Stimulated activated CD4-positive, alpha-beta T cell treated with anti-CD3 and anti-CD28 coated beads, Interleukin-15, amount 100 ng/mL, for 24 hours (primary cell): Measurements from ENCODE around the gene EPB41.
"Not testable (repeated sequence)": the region's sequence is repeated elsewhere in the genome, so short reads cannot be mapped to it uniquely, and the experiment has no call there.

Experiments
- DNase-seq: peaks from one replicate; pipeline ENCODE4 v3.0.0-alpha.2; 2020

Gene EPB41

GRCh38 chr1:29055160-29055559 lies 140.8 kb downstream of the EPB41 start:
- DNase-seq: no peak

GRCh38 chr1:29056256-29056655 lies 141.9 kb downstream of the EPB41 start:
- DNase-seq: no peak

- no peak for DNase-seq
Observed at GRCh38 chr1:29057700-29058099, 143.3 kb downstream of the EPB41 start.

DNA sequence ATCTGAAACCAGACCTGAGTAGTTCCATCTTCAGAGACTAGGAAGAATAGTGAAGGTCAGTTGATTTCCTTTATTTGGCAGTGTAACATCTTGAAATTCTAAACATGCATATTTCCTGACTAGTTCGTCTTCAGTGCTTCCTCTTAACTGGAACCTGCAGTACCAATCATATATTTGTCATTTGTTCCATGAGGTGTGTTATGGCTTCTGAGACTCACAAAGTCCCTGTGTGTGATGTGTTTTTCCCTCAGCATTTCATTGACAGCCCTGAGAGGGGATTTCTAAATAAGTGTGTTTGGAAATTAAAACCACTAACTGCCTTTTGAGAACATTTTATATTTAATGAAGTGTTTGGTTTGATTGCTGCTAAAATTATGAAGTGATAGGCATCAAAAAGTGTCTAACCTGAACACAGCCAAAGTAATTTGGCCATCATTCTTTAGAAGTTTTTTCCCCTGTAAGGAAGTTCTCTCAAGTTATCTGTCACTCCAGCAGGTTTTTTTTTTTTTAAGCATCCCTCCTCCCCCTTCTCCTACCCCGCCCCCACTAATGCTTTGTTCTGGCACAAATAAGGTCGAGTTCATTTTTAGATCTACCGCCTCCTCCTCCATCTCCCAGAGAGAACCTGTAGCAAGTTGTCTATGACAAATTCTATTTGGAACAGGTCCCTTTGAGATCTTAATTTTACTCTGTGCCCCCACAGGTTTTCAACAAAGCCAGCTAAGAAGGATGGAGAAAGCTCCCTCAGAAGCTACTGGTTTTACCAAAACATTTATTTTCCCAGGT lies 148.0 kb downstream of the EPB41 start:
- DNase-seq: peak; percentile 61

- no peak for DNase-seq
Observed at GRCh38 chr1:29064064-29064463, 149.7 kb downstream of the EPB41 start.

DNA sequence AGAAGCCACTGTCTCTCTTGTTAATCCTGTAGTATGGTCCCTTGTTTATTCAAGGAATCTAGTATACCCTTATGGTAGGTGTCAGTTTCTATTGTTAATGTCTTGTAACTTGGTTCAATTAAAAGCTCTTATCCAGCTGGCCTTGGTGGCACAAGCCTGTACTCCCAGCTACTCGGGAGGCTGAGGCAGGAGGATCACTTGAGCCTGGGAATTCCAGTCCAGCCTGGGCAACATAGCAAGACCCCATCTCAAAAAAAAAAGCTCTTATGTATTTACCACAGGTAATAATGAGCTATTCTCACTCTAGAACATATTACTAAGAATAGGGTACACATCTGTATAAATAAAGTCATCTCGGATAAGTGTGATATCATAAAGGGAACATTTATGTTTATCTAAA lies 162.8 kb downstream of the EPB41 start:
- DNase-seq: no peak

DNA sequence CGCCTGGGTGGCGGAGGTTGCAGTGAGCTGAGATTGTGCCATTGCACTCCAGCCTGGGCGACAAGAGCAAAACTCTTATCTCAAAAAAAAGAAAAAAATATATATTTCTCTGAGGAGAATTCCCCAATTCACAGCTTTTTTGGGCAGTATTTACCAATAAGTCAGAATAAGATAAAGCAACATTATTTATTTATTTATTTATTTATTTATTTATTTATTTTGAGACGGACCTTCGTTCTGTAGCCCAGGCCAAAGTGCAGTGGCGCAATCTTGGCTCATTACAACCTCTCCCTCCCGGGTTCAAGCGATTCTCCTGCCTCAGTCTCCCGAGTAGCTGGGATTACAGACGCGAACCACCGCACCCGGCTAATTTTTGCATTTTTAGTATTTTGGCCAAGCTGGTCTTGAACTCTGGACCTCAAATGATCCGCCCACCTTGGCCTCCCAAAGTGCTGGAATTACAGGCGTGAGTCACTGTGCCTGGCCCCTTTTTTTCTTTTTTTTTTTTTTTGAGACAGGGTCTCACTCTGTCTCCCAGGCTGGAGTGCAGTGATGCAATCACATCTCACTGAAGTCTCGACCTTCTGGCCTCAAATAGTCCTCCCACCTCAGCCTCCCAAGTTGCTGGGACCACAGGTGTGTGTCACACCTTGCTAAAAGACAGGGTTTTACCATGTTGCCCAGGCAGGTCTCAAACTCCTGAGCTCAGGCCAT lies 165.7 kb downstream of the EPB41 start:
- not testable (repeated sequence) for DNase-seq

DNA sequence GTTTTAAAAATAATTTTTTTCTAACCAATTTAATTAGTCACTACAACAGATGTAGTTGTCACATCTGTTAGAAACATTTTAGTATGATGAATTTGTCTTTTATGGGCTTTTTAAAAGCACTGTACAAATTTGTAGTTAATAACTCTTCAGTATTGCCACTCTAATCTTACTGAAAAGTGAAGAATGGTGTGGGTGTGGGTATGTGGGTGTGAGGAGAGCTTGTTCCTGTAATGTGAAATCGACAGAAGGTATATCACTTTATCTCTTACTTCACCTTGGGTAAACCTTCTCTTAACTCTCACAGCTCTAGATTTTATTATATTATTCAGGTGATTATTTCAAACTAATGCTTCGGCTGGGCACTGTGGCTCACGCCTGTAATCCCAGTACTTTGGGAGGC lies 166.8 kb downstream of the EPB41 start:
- no peak for DNase-seq

DNA sequence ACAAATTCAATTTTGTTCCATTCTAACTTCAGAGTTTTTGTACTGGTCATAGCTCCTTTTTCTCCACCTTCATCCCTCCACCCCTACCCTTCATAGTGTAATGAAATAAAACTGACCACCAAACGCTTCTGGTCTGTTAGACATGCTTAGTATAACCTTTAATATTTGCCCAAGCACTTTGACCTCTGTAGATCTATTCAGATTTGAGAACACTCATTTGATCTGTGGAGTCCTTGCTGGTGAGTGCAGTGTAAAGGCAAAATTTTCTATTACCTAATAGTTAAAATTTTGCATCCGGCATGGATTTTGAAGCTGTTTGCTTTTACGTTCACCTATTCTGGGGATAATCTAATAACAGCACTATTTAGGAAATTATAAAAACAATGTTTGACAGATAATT lies 168.2 kb downstream of the EPB41 start:
- no peak for DNase-seq

GRCh38 chr1:29083317-29084195 lies 169.2 kb downstream of the EPB41 start:
- DNase-seq: no peak

DNA sequence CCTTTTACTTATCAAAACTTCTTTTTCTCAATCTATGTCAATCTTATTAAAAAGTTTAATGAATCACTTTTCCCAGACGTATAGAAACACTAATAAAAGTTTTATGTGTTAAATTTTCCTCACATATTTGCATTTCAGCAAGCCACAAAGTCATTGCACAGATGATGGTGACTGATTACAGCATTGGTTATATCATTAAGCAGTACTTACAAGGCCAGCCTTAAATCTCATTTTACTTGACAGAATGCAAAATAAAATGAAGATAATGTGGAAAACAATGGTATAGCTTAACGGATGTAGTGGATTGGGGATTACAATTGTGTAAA lies 169.8 kb downstream of the EPB41 start:
- DNase-seq: no peak

DNA sequence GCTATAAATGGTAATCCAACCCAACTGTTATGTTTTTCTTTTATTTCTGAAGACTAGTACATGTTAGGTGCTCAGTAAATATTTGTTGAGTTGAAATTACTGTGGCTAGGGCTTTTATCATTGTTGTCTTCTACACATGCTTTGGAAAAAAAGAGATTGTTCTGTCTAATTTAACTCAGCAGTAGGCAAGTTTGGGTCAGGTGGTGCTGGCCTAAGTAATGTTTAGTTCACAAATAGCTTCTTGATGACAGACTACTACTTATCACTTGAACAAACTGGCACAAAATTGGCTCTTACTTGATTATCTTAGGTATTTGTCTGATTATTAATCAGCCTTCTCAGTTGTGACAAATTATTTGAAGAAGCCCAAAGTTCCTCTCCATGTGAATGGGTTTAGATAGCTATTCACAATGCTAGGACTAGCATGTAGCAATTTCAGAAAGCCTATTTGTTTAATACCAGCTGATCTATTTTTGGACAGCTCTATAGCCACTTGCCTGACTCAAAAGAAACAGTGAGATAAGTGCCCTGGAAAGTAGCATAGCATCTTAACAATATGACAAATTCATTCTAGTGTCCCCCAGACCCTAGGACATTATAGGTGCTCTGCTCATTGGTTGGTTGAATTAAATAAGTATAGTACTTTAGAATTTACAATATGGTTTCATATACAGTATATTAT lies 176.7 kb downstream of the EPB41 start:
- no peak for DNase-seq

DNA sequence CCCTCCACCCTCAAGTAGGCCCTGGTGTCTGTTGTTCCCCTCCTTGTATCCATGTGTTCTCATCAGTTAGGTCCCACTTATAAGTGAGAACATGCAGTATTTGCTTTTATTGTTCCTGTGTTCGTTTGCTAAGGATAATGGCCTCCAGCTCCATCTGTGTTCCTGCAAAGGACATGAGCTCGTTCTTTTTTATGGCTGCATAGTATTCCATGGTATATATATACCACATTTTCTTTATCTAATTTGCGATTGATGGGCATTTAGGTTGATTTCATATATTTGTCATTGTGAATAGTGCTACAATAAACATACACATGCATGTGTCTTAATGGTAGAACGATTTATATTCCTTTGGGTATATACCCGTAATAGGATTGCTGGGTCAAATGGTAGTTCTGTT lies 178.3 kb downstream of the EPB41 start:
- DNase-seq: not testable (repeated sequence)

DNA sequence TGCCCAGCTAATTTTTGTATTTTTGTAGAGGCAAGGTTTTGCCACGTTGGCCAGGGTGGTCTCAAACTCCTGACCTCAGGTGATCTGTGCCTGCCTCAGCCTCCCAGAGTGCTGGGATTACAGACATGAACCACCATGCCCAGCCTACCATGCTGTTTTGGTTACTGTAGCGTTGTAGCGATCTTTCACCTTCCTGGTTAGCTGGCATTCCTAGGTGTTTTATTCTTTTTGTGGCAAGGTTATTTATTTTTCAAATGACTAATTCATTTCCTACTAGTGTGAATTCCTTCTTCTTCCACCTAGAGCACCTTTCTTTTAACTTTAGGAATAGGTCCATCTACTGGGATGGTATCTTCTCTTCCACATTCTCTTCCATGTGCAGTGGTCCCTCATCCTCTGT lies 180.1 kb downstream of the EPB41 start:
- DNase-seq: no peak

GRCh38 chr1:29094954-29095353 lies 180.6 kb downstream of the EPB41 start:
- no peak for DNase-seq

GRCh38 chr1:29096231-29096886 lies 182.0 kb downstream of the EPB41 start:
- no peak for DNase-seq

DNA sequence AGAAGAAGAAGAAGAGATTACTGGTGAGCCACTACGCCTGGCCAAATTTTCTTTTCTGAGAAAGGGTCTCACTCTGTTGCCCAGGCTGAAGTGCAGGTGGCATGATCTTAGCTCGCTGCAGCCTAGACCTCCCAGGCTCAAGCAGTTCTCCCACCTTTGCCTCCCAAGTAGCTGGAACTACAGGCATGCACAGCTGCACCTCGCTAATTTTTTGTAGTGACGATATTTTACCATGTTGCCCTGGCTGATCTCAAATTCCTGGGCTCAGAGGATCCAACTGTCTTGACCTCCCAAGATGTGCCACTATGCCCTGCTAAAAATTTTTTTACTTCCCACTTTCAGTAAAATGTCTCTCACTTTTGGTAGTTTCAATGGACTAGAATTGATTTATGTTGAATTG lies 184.9 kb downstream of the EPB41 start:
- DNase-seq: no peak

GRCh38 chr1:29100487-29100886 lies 186.1 kb downstream of the EPB41 start:
- no peak for DNase-seq

DNA sequence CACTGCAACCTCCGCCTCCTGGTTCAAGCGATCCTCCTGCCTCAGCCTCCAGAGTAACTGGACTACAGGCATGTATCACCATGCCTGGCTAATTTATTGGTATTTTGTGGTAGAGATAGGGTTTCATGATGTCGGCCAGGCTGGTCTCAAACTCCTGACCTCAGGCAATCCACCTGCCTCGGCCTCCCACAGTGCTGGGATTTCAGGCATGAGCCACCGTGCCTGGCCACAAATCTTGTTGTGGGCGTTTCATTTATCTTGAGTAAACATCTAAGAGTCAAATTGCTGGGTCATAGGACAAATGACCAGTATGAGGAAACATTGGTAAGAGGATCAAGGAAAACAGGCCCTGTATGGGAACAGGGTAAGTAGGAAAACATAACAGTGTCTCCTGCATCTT lies 191.5 kb downstream of the EPB41 start:
- DNase-seq: no peak

DNA sequence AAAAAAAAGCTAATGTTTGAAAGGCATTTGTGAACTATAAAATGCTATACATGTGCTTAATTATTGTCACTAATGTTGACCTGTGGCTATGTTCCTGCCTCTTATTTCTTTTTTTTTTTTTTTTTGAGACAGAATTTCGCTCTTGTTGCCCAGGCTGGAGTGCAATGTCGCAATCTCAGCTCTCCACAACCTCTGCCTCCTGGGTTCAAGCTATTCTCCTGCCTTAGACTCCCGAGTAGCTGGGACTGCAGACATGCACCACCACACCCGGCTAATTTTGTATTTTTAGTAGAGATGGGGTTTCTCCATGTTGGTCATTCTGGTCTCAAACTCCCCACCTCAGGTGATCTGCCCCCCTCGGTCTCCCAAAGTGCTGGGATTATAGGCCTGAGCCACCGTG lies 193.7 kb downstream of the EPB41 start:
- DNase-seq: not testable (repeated sequence)

- DNase-seq: no peak
Observed at GRCh38 chr1:29112705-29113412, 198.5 kb downstream of the EPB41 start.
